AG04450 (cell line): ENCODE results near the gene SLC12A5. TPM values are rescaled to one million over a fixed set of nuclear protein-coding genes. Genes with fewer than 3 reads are reported as not detected.

Experiments
- CTCF ChIA-PET: fragments of 300-600, 350-600 bp; formaldehyde crosslinking; extraction: SDS; loops from one replicate; lab custom pipeline; 2022; ENCODE audit warnings: antibody characterized with exemption, inconsistent platforms; lab: Charles Lee
- POLR2A ChIA-PET: fragments of 350-600 bp; formaldehyde crosslinking; extraction: SDS; loops from one replicate; lab custom pipeline; 2021; ENCODE audit warnings: antibody characterized with exemption, inconsistent platforms; lab: Yijun Ruan, JAX
- DNase-seq: peaks from one replicate; pipeline ENCODE4 v3.0.0-alpha.2; 2011; ENCODE audit warnings: low read depth, low spot score
- H3K27ac ChIP-seq: one replicate; pipeline ENCODE4 v1.5.1; 2012; ENCODE audit warnings: low read depth, low read length, control low read depth
- H3K27me3 ChIP-seq: one replicate; pipeline ENCODE4 v1.6.0; 2012; ENCODE audit warnings: low read length; ENCODE audit not compliant: control insufficient read depth, insufficient read depth
- H3K4me3 ChIP-seq: 2 replicates; pipeline ENCODE4 v1.5.1; 2011; ENCODE audit warnings: mild to moderate bottlenecking, low read depth, low read length, control low read depth
- H3K9me3 ChIP-seq: 2 replicates; pipeline ENCODE4 v1.5.1; 2012; ENCODE audit warnings: low read length; ENCODE audit not compliant: control insufficient read depth, insufficient read depth
- CTCF ChIP-seq: IDR thresholded peaks from 2 replicates; pipeline ENCODE4 v1.5.1; 2011; ENCODE audit warnings: low read depth, low read length, control low read depth, inconsistent platforms
- polyA minus RNA-seq: library from RNA; depleted of rRNA, polyadenylated mRNA; stranded (reverse); fragments of >200 nt; gene quantifications from 2 replicates; pipeline ENCODE4 v1.2.3, GENCODE V29; 2011; rRNA and poly(A)+ RNA removed
- polyA plus RNA-seq: library from polyadenylated mRNA; depleted of rRNA; stranded (reverse); fragments of >200 nt; gene quantifications from 2 replicates; pipeline ENCODE4 v1.2.3, GENCODE V29; 2011; rRNA removed

SLC12A5 gene
- 0.55 and 1.7 TPM in 2 replicates for polyA plus RNA-seq
- 0.13 and 1.3 TPM in 2 replicates for polyA minus RNA-seq

DNA sequence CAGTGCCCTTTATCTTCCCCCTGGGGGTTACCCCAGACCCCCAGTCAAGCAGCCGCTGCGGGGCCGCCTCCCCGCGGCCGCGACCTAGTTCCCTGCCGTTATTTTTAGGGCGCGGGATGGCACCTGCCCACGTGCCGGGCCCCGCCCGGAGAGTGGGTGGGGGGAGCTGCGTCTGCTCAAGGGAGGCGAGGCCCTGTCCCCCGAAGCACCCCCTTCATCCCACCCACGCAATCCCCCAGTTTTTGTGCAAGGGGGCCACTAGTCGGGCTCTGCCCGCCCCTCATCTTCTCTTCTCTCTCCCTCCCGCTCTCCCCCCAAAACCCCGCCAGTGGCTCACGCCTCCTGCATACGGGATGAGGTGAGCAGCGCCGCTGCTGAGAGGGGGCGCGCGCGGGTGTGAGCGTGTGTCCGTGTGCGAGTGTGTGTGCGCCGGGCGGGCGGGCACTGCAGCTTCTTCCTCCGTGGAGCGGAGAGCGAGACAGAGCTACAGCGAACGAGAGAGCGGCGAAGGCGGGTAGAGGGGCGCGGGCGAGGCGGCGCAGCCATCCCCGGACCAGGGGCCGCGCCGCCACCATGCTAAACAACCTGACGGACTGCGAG is at the start of gene SLC12A5:
SLC12A5 (plus strand) TSS at position 444 of the 600 bp plus-strand sequence; CDS start at position 574, 130 bp downstream.
- Histone ChIP-seq H3K27me3 (peaks cover 60% of the 10 kb centered on the region), H3K9me3 (peaks cover 11% of the 10 kb centered on the region; the same call in 1 of the 2 replicates), H3K27ac (no peak within 1 kb of the TSS), H3K4me3 (no peak within 1 kb of the TSS)
- ChIA-PET POLR2A (interaction anchor here (1.0 kb wide), 1 partner anchor 29 kb away, joined by 7 read pairs; no protein-coding TSS in a partner anchor), CTCF (interaction anchor here (1.2 kb wide), 1 partner anchor 15 kb away, joined by 4 read pairs; no protein-coding TSS in a partner anchor)
- TF ChIP-seq CTCF = no peak
- no peak for DNase-seq

DNA sequence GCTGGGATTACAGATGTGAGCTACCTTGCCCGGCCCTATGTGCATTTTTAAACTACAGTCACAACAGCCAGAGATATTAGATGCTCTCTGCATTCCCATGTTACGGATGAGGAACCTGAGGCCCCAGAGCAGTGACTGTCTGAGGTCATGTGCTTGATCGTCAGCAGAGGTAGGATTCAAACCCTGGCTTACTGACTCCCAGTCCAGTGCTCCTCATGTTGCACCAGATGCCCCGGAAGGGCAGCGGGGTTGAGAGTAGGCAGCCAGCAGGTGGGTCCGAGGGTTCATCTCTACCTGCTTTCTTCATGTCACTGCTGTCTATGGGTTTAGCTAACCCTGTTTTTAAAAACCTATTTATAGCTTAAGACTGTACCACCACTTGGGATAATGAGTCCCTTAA is 47.8 kb upstream of the SLC12A5 start:
- Histone ChIP-seq H3K27me3 (peaks cover 13% of the 10 kb centered on the region), H3K9me3 (no peaks in the 10 kb centered on the region), H3K27ac (no peak overlapping the region), H3K4me3 (no peak overlapping the region)
- DNase-seq = no peak
- POLR2A ChIA-PET = no interaction called here
- no peak for TF ChIP-seq CTCF
- CTCF ChIA-PET = no interaction called here

DNA sequence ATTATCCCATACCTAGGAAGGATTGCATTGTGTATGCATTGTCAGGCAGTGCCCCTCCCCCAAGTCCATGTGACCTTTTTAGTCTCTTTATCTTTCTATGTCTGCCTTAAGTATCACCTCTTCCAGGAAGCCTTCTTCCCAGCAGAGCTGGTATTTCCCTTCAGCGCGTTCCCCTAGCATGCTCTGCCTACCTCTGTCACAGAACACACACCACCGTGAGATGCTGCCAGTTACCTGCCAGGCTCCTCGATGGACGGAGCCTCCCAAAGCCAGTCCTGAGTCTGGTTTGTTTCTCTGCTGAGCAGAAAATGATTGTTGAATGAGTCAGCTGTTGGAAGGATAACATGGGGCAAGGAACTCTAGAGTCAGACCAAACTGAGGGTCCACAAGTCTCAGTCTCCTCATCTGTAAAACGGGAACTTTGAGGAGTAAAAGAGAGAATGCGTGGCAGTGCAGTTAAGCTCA is 45.7 kb upstream of the SLC12A5 start:
- Histone ChIP-seq H3K4me3 (no peak overlapping the region), H3K27ac (no peak overlapping the region), H3K9me3 (no peaks in the 10 kb centered on the region), H3K27me3 (peaks cover 10% of the 10 kb centered on the region)
- CTCF ChIA-PET = interaction anchor here (0.6 to 0.8 kb wide), 2 partner anchors 31 to 1426 kb away, joined by 3 read pairs; no protein-coding TSS in a partner anchor
- no peak for DNase-seq
- POLR2A ChIA-PET = no interaction called here
- no peak for TF ChIP-seq CTCF

- no peak for TF ChIP-seq CTCF
- CTCF ChIA-PET = interaction anchor here (2.7 to 4.1 kb wide), 2 partner anchors 16 to 28 kb away, joined by 15 read pairs; no protein-coding TSS in a partner anchor
- no peak for DNase-seq
- POLR2A ChIA-PET = no interaction called here
- Histone ChIP-seq H3K27me3 (peaks cover 12% of the 10 kb centered on the region), H3K9me3 (no peaks in the 10 kb centered on the region), H3K4me3 (no peak overlapping the region), H3K27ac (no peak overlapping the region)
Observed at GRCh38 chr20:45985573-45985972, 43.4 kb upstream of the SLC12A5 start.
